ENCODE measurements around the gene ATP5F1B.

The ATP5F1B gene

GRCh38 chr12:56645201-56645716 lies 525 bp downstream of the ATP5F1B start:
- peaks cover 31% of the 10 kb centered on the region for H4K20me1 ChIP-seq (ENCODE audit: insufficient read depth, low read length)
- H3K4me3 ChIP-seq (ENCODE audit: low read depth in 1 of 2, low read length in 2 of 2), result peak overlapping the region; percentile 94 to 95
- H2AFZ ChIP-seq (ENCODE audit: low read depth, low read length), result peak overlapping the region; percentile 77
- no peaks in the 10 kb centered on the region for H3K9me3 ChIP-seq (ENCODE audit: insufficient read depth, low read length, severe bottlenecking)
- no peaks in the 10 kb centered on the region for H3K27me3 ChIP-seq (ENCODE audit: insufficient read depth, low read length, poor library complexity)
- H3K4me1 ChIP-seq (ENCODE audit: insufficient read depth, low read length), result peaks cover 32% of the 10 kb centered on the region
- TF ChIP-seq EZH2 (IDR thresholded peaks at IDR 0.05; ENCODE audit: borderline replicate concordance, low read depth, low read length, severe bottlenecking) (no peak), CTCF (IDR thresholded peaks at IDR 0.05; ENCODE audit: borderline replicate concordance, extremely low read depth, low read length, poor library complexity, severe bottlenecking) (no peak)
- H3K27ac ChIP-seq (ENCODE audit: low read length), result peak overlapping the region; percentile 97
- peaks cover 51% of the 10 kb centered on the region for H3K79me2 ChIP-seq (ENCODE audit: insufficient read depth, low read length)
- H3K4me2 ChIP-seq (ENCODE audit: insufficient read depth, low read length), result peak overlapping the region; percentile 92
- ATAC-seq (ENCODE audit: insufficient read depth, low read depth), result no peak
- peaks cover 53% of the 10 kb centered on the region for H3K36me3 ChIP-seq (ENCODE audit: insufficient read depth, low read length)
- DNase-seq, result peak; percentile 24
- H3K9ac ChIP-seq (ENCODE audit: low read depth, low read length), result peak overlapping the region; percentile 95

- peaks cover 51% of the 10 kb centered on the region for H3K79me2 ChIP-seq (ENCODE audit: insufficient read depth, low read length)
- H4K20me1 ChIP-seq (ENCODE audit: insufficient read depth, low read length), result peaks cover 35% of the 10 kb centered on the region
- H2AFZ ChIP-seq (ENCODE audit: low read depth, low read length), result no peak overlapping the region
- H3K27me3 ChIP-seq (ENCODE audit: insufficient read depth, low read length, poor library complexity), result no peaks in the 10 kb centered on the region
- TF ChIP-seq CTCF (IDR thresholded peaks at IDR 0.05; ENCODE audit: borderline replicate concordance, extremely low read depth, low read length, poor library complexity, severe bottlenecking), result no peak
- TF ChIP-seq EZH2 (IDR thresholded peaks at IDR 0.05; ENCODE audit: borderline replicate concordance, low read depth, low read length, severe bottlenecking), result no peak
- peak overlapping the region; percentile 92 for H3K4me2 ChIP-seq (ENCODE audit: insufficient read depth, low read length)
- ATAC-seq (ENCODE audit: insufficient read depth, low read depth), result no peak
- H3K4me1 ChIP-seq (ENCODE audit: insufficient read depth, low read length), result peaks cover 32% of the 10 kb centered on the region
- peak overlapping the region; percentile 94 to 95 for H3K4me3 ChIP-seq (ENCODE audit: low read depth in 1 of 2, low read length in 2 of 2)
- no peaks in the 10 kb centered on the region for H3K9me3 ChIP-seq (ENCODE audit: insufficient read depth, low read length, severe bottlenecking)
- H3K36me3 ChIP-seq (ENCODE audit: insufficient read depth, low read length), result peaks cover 60% of the 10 kb centered on the region
- peak overlapping the region; percentile 97 for H3K27ac ChIP-seq (ENCODE audit: low read length)
- DNase-seq, result no peak
- H3K9ac ChIP-seq (ENCODE audit: low read depth, low read length), result peak overlapping the region; percentile 95
Measured at GRCh38 chr12:56644654-56645053, 1.1 kb downstream of the ATP5F1B start.

- Histone ChIP-seq H3K4me3 (ENCODE audit: low read depth in 1 of 2, low read length in 2 of 2) (no peak overlapping the region), H2AFZ (ENCODE audit: low read depth, low read length) (no peak overlapping the region), H3K9me3 (ENCODE audit: insufficient read depth, low read length, severe bottlenecking) (no peaks in the 10 kb centered on the region), H3K9ac (ENCODE audit: low read depth, low read length) (no peak overlapping the region), H3K4me2 (ENCODE audit: insufficient read depth, low read length) (no peak overlapping the region), H3K27me3 (ENCODE audit: insufficient read depth, low read length, poor library complexity) (no peaks in the 10 kb centered on the region), H3K36me3 (ENCODE audit: insufficient read depth, low read length) (peaks cover 80% of the 10 kb centered on the region), H4K20me1 (ENCODE audit: insufficient read depth, low read length) (peaks cover 37% of the 10 kb centered on the region), H3K79me2 (ENCODE audit: insufficient read depth, low read length) (peaks cover 47% of the 10 kb centered on the region), H3K4me1 (ENCODE audit: insufficient read depth, low read length) (peaks cover 41% of the 10 kb centered on the region), H3K27ac (ENCODE audit: low read length) (no peak overlapping the region)
- ATAC-seq (ENCODE audit: insufficient read depth, low read depth) (no peak), DNase-seq (no peak)
- TF ChIP-seq EZH2 (IDR thresholded peaks at IDR 0.05; ENCODE audit: borderline replicate concordance, low read depth, low read length, severe bottlenecking) (no peak), CTCF (IDR thresholded peaks at IDR 0.05; ENCODE audit: borderline replicate concordance, extremely low read depth, low read length, poor library complexity, severe bottlenecking) (no peak)
Measured at GRCh38 chr12:56641219-56641618, 4.6 kb downstream of the ATP5F1B start.
